Measurements from ENCODE around the gene CARD19.
A peak's percentile ranks its signal among the peaks of the same experiment; 100 is the strongest.

The CARD19 gene

GRCh38 chr9:93122721-93123221 lies 26.8 kb downstream of the CARD19 start:
- no peak for DNase-seq

GRCh38 chr9:93123561-93124283 lies 27.7 kb downstream of the CARD19 start:
- DNase-seq: no peak

- no peak for DNase-seq
These were observed 28.8 kb downstream of the CARD19 start for GRCh38 chr9:93124793-93125192.

GRCh38 chr9:93125331-93125894 lies 29.4 kb downstream of the CARD19 start:
- no peak for DNase-seq

GRCh38 chr9:93126151-93126781 lies 30.2 kb downstream of the CARD19 start:
- DNase-seq: no peak

GRCh38 chr9:93126825-93127368 lies 30.9 kb downstream of the CARD19 start:
- DNase-seq: no peak

GRCh38 chr9:93127395-93127911 lies 31.4 kb downstream of the CARD19 start:
- peak in 1 of 2 experiments; percentile 25 for DNase-seq

GRCh38 chr9:93128011-93128714 lies 32.1 kb downstream of the CARD19 start:
- DNase-seq: no peak

GRCh38 chr9:93128715-93129224 lies 32.8 kb downstream of the CARD19 start:
- DNase-seq: no peak

- no peak for DNase-seq
These were observed 33.3 kb downstream of the CARD19 start for GRCh38 chr9:93129286-93129685.

- DNase-seq: no peak
These were observed 33.9 kb downstream of the CARD19 start for GRCh38 chr9:93129691-93130500.

GRCh38 chr9:93130861-93131481 lies 35.0 kb downstream of the CARD19 start:
- DNase-seq: no peak

- DNase-seq: no peak
These were observed 35.7 kb downstream of the CARD19 start for GRCh38 chr9:93131599-93132286.

- no peak for DNase-seq
These were observed 36.4 kb downstream of the CARD19 start for GRCh38 chr9:93132287-93132927.

- DNase-seq: no peak
These were observed 37.1 kb downstream of the CARD19 start for GRCh38 chr9:93132946-93133680.

- DNase-seq: peak in 1 of 2 experiments; percentile 16
These were observed 37.6 kb downstream of the CARD19 start for GRCh38 chr9:93133681-93134014.

- peak; percentile 30 to 35 for DNase-seq
These were observed 38.2 kb downstream of the CARD19 start, which contains the start of gene NINJ1 for GRCh38 chr9:93134015-93134739. Gene NINJ1, minus strand, starts transcription at chr9:93134251. Its CDS starts 34 bp downstream, at chr9:93134217.

GRCh38 chr9:93134740-93135444 lies 38.9 kb downstream of the CARD19 start:
- DNase-seq: no peak

Data from Kasumi-1 (cell line).